Activated naive CD4-positive, alpha-beta T cell treated with anti-CD3 and anti-CD28 coated beads, Interleukin-2, amount 50 U/mL, for 72 hours (primary cell): ENCODE data around the gene COQ8A. TPM values are rescaled to one million over a fixed set of nuclear protein-coding genes. Genes with fewer than 3 reads are reported as not detected.

Experiments
- ATAC-seq, 2 donors: fragments of 150-1000 bp; cut with Tn5 transposase; 2 replicates each; pipeline ENCODE4 v1.10.0; 2021; ENCODE audit warnings: mild to moderate bottlenecking in 2 of 2, moderate library complexity in 2 of 2
- DNase-seq, 2 donors: peaks; one replicate each; pipeline ENCODE4 v3.0.0; 2021 to 2022; ENCODE audit warnings: low spot score in 2 of 2
- H3K27ac Mint-ChIP-seq, 2 donors: one replicate each; pipeline ENCODE4 v1.8.0; 2022; ENCODE audit warnings: mild to moderate bottlenecking in 2 of 2, mixed read lengths in 2 of 2
- H3K36me3 Mint-ChIP-seq, 2 donors: one replicate each; pipeline ENCODE4 v1.8.0; 2022; ENCODE audit warnings: mixed read lengths in 2 of 2
- H3K9me3 Mint-ChIP-seq, 2 donors: one replicate each; pipeline ENCODE4 v1.8.0; 2022; ENCODE audit warnings: mixed read lengths in 2 of 2
- total RNA-seq, 2 donors: library from RNA; stranded (reverse); gene quantifications; one replicate each; pipeline ENCODE4 v1.2.3, GENCODE V29; 2022

The COQ8A gene
- total RNA-seq, 2 donors from 2014 or later: 20.5 to 28.1 TPM

DNA sequence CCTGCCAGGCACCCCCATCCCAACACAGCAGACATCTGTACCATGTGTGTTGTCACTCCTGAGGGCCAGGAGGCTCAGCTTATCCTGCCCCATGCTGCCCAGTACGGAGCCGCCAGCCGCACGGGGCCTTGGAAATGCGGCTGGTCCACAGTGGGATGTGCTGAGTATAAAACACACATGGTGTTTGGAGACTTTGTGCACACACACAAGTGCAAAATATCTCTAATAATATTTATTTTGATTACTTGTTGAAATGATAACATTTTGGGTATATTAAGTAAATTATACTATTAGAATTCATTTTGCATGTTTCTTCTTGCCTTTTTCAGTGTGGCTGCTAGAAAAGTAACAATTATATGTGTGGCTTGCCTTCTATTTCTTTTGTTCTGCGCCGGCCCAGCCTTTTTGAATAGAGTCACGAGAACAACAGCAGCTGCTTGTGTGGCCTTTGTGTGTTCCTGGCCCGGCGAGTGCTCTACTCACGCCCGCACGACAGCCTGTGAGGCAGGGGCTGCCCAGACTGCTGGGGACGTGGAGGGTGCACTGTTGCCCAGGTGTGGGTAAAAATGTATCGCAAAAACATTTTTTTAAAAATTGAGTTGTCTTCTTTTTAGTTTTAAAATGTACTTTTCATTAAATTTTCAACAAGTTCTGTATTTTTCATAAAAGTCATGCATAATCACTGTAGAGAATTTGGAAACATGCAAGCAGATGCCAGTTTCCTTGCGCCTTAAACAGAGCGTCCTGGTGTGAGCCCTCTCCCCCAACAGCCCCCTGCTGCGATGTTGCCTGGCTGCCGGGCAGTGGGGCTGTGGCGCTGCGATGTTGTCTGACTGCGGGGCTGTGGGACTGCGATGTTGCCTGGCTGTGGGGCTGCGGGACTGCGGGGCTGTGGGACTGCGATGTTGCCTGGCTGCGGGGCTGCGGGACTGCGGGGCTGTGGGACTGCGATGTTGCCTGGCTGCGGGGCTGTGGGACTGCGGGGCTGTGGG lies 35.5 kb downstream of the COQ8A start:
- ATAC-seq (no peak), DNase-seq (no peak)
- peaks cover 4 to 8% of the 10 kb centered on the region in 2 donors for H3K9me3 Mint-ChIP-seq
- peaks cover 7 to 9% of the 10 kb centered on the region in 2 donors for H3K36me3 Mint-ChIP-seq
- H3K27ac Mint-ChIP-seq: no peak overlapping the region

DNA sequence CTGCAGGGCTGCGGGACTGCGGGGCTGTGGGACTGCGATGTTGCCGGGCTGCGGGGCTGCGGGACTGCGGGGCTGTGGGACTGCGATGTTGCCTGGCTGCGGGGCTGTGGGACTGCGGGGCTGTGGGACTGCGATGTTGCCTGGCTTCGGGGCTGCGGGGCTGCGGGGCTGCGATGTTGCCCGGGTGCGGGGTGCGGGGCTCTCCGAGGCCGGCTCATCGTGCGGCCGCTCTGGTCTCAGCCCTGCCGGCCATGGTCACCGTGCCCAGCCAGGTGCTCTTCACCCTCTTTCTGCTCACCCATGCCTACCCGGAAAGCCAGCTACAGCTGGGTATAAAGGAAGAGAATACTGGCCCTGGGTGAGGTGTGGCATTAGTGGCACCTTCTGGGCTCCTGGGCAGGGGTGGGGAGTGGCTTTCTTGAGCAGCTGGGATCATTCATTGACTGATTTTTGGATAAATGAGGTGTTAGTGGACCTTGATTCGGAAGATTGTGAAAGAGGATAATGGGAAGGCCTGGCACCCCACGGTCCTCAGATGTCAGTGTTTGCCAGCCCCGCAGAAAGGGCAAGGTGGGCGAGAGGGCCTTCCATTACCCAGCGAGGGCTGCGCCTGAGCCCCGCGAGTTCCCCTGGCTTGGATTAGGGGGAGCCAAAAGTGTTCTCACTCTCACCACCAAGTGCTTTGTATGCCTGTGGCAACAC lies 36.3 kb downstream of the COQ8A start:
- H3K9me3 Mint-ChIP-seq: peaks cover 4 to 8% of the 10 kb centered on the region in 2 donors
- no peak for DNase-seq
- H3K36me3 Mint-ChIP-seq: peaks cover 7 to 9% of the 10 kb centered on the region in 2 donors
- peak overlapping the region in 1 of 2 donors; percentile 55 for H3K27ac Mint-ChIP-seq
- no peak for ATAC-seq

DNA sequence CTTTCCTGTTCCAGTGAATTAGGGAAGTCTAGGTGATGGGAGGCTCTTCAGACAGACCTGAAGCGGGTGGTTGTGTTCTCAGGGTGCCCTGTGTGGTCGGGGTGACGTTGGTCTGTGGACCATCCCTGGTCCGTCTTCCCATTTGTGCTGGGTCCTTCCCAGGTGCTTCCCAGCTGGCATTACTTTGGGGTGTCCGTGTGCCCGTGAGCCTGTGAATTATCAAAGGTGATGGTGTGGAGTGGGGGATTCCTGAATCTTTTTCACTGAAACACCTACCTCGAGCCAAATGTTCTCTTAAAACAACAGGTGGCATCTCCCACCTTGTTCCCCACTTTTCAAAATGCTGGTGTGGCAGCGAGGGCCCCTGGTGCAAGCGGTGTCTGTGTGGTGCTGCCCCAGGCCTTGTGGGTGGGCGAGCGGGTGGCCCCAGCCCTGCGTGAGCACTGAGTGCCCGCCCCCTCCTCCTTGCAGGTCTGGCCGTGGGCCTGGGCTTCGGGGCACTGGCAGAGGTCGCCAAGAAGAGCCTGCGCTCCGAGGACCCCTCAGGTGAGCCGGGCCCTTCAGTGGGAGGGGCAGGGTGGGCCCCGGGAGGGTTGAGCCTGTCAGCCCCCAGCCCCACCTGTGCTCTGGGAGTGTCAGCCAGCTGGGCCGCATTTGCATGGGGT lies 37.0 kb downstream of the COQ8A start:
- DNase-seq (no peak), ATAC-seq (no peak)
- H3K36me3 Mint-ChIP-seq: peaks cover 0 to 2% of the 10 kb centered on the region in 2 donors
- peaks cover 0 to 1% of the 10 kb centered on the region in 2 donors for H3K9me3 Mint-ChIP-seq
- no peak overlapping the region for H3K27ac Mint-ChIP-seq

GRCh38 chr1:226977643-226978431 lies 37.7 kb downstream of the COQ8A start:
- Mint-ChIP-seq H3K9me3 (no peaks in the 10 kb centered on the region), H3K27ac (peak overlapping the region in 1 of 2 donors; percentile 60), H3K36me3 (no peaks in the 10 kb centered on the region)
- DNase-seq (no peak), ATAC-seq (no peak)

- ATAC-seq: no peak
- Mint-ChIP-seq H3K9me3 (no peaks in the 10 kb centered on the region), H3K27ac (peak overlapping the region in 1 of 2 donors; percentile 60), H3K36me3 (no peaks in the 10 kb centered on the region)
- no peak for DNase-seq
These were observed 38.5 kb downstream of the COQ8A start for GRCh38 chr1:226978432-226979114.

DNA sequence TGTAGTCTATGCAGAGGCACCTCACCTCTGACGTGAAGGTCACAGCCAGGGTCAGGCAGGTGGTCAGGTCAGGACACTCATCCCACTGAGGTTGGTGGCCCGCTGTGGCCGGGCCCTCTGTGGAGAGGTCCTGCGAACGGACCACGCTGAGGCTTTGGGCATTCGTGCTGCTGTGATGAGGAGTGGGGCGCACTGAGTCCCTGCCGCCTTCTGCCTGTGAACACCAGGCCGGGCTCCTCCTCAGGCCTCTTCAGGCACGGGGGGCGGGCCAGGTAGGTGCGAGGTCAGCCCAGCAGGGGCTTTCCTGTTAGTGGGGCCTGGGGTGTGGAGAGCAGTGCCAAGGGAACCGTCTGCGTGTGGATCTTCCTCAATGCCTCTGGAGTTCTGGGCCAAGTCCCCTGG lies 39.0 kb downstream of the COQ8A start:
- no peak for ATAC-seq

DNA sequence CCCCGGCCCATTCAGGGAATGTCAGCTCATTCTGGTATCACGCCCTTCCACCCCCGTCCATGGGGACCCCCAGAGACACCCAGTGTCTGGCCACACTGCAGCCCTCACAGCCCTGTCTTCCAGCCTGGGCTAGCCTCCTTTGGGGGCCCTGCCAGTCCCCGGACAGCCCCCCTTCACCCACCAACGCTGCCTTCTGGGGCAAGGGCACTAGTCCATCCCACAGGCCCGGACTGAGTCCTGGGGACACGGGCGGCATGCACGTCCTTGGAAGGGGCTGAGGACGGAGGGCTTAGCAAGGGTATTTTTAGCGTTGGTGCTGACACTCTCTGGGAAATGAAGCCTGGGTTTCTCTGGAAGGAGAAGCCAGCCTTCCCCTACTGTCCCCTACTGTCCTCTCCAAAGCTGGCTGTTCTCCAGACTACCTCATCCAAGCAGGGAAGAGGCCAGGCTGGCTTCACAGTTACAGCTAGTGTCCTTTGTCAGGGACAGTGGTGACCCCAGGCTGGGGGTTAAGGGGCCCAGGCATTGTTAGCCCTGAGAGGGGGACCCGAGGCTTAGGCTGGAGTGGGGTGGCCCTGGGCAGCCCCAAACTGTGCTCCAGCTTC lies 39.5 kb downstream of the COQ8A start:
- Mint-ChIP-seq H3K27ac (peak overlapping the region in 1 of 2 donors; percentile 14), H3K9me3 (no peaks in the 10 kb centered on the region), H3K36me3 (no peaks in the 10 kb centered on the region)
- no peak for DNase-seq
- ATAC-seq: peak in 1 of 2 donors; percentile 4

More for the DNA sequence above, 39.0 kb downstream of the COQ8A start:
- Mint-ChIP-seq H3K27ac (peak overlapping the region in 1 of 2 donors; percentile 60), H3K36me3 (no peaks in the 10 kb centered on the region), H3K9me3 (no peaks in the 10 kb centered on the region)
- no peak for DNase-seq

- H3K27ac Mint-ChIP-seq: no peak overlapping the region
- DNase-seq (no peak), ATAC-seq (no peak)
- H3K36me3 Mint-ChIP-seq: no peaks in the 10 kb centered on the region
- H3K9me3 Mint-ChIP-seq: no peaks in the 10 kb centered on the region
These were observed 40.0 kb downstream of the COQ8A start for GRCh38 chr1:226980122-226980560.

DNA sequence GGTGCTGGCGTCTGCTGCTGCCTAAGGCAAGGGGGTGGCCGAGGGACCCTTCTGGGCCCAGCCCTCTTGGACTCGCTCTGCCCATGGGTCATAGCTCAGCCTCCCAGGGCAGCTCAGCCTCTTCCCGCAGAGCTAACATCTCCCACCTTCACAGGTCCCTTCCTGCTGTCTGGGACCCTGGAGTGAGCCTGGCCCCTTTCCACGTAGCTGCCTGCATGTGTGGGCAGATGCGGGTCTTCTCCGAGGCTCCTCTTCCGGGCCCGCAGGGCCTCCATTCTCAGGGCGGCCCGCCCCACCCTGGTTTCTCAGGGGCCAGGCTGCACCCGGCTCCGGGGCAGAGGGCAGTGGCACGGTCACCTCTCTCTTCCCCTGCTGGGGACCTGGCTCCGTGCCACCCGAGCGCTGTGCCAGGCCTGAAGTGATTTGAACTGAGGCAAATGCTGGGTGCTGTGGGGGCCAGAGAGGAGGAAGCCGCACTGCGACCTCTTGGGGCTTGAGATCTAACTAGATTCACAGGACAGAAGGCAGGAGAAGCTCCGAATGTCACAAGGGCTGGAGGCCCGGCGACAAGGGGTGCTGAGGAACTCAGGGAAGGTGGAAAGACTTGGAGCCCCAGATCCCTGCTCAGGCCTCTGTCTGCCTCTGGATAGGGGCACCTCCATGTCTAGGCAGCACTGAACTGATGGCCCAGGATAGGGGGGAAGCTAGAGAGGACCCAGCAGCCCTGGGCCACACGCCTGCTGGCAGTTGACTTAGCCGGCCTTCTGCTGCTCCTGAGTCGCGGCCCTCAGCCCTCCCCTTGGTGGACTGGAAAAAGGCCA lies 40.7 kb downstream of the COQ8A start:
- DNase-seq (no peak), ATAC-seq (no peak)
- Mint-ChIP-seq H3K36me3 (no peaks in the 10 kb centered on the region), H3K27ac (no peak overlapping the region), H3K9me3 (no peaks in the 10 kb centered on the region)

DNA sequence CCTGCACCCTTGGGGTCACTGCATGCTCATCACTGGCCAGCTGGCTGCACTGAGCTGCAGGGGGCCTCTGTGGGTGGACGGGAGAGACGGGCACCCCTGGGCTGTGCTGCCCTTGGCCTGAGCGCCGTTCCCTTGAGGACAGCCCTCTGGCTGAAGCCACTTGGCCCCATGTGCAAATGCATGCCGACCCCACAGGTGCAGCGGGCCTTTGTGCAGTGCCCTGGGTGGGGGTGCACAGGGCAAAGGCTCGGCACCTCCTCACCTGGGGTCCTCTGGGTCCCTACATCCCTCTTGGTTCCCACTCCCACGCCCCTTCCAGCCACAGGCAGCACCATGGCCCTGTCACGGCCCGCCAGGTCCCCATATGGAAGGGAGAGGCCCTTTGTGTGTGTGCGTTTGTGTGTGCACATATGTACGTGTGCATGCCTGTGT lies 41.3 kb downstream of the COQ8A start:
- no peak for ATAC-seq
- peak overlapping the region in 1 of 2 donors; percentile 44 for H3K27ac Mint-ChIP-seq

GRCh38 chr1:226981838-226982237 lies 41.7 kb downstream of the COQ8A start:
- no peak for DNase-seq
- ATAC-seq: no peak
- Mint-ChIP-seq H3K9me3 (no peaks in the 10 kb centered on the region), H3K27ac (peak overlapping the region in 1 of 2 donors; percentile 44), H3K36me3 (peaks cover under 1% of the 10 kb centered on the region in 2 donors)

More for the DNA sequence above, 41.3 kb downstream of the COQ8A start:
- no peaks in the 10 kb centered on the region for H3K36me3 Mint-ChIP-seq
- DNase-seq: no peak
- no peaks in the 10 kb centered on the region for H3K9me3 Mint-ChIP-seq

DNA sequence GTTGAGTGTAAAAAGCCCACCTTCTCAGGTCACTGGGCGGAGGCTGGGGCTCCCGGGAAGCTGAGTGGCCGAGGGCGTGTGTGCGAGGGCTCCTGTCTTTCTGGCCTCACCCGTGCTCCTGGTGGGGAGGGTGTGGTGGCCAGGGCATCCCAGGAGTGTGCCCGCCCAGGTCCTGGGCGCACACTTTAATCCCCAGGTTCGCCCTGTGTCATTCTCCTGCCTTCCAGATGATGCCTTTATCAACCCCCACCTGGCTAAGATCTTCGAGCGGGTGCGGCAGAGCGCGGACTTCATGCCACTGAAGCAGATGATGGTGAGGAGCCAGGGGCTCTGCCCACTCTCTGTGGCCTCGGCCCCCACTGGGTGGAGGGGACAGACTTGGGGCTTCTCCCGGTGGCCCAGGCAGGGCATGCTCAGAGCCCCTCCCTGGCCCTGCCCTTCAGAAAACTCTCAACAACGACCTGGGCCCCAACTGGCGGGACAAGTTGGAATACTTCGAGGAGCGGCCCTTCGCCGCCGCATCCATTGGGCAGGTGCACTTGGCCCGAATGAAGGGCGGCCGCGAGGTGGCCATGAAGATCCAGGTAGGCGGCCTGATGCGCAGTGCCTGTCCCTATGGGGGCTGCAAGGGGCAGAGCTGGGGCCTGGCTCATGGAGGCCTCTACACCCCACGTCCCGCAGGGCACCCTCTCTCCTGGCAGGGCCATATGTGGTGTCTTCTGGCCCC lies 42.5 kb downstream of the COQ8A start:
- ATAC-seq (no peak), DNase-seq (no peak)
- Mint-ChIP-seq H3K9me3 (no peaks in the 10 kb centered on the region), H3K27ac (no peak overlapping the region), H3K36me3 (peaks cover 5 to 8% of the 10 kb centered on the region in 2 donors)

GRCh38 chr1:226983247-226983991 lies 43.3 kb downstream of the COQ8A start:
- DNase-seq (no peak), ATAC-seq (no peak)
- peaks cover 5 to 8% of the 10 kb centered on the region in 2 donors for H3K36me3 Mint-ChIP-seq
- H3K27ac Mint-ChIP-seq: peak overlapping the region in 1 of 2 donors; percentile 61
- no peaks in the 10 kb centered on the region for H3K9me3 Mint-ChIP-seq
